HG03469 (cell line): ENCODE measurements around the gene ZNF469.

Experiments used
- ATAC-seq: cut with Tn5 transposase; IDR thresholded peaks from one replicate; pipeline ENCODE4 v1.9.1; 2021; ENCODE audit warnings: mild to moderate bottlenecking, moderate library complexity, moderate number of reproducible peaks; ENCODE audit not compliant: unreplicated experiment

ZNF469 gene

GRCh38 chr16:88376835-88377726 is 5.7 kb upstream of the ZNF469 start:
- no peak for ATAC-seq

- ATAC-seq: no peak
Observed at GRCh38 chr16:88377961-88378360, 4.8 kb upstream of the ZNF469 start.

- no peak for ATAC-seq
Observed at GRCh38 chr16:88378401-88378800, 4.4 kb upstream of the ZNF469 start.

- ATAC-seq: no peak
Observed at GRCh38 chr16:88378836-88379693, 3.7 kb upstream of the ZNF469 start.

GRCh38 chr16:88379694-88380040 is 3.1 kb upstream of the ZNF469 start:
- no peak for ATAC-seq

- no peak for ATAC-seq
Observed at GRCh38 chr16:88380099-88380498, 2.7 kb upstream of the ZNF469 start.

GRCh38 chr16:88380619-88381018 is 2.1 kb upstream of the ZNF469 start:
- no peak for ATAC-seq

GRCh38 chr16:88381820-88382451 is 823 bp upstream of the ZNF469 start:
- ATAC-seq: no peak

- ATAC-seq: no peak
Observed at GRCh38 chr16:88383401-88384221, 852 bp downstream of the ZNF469 start.

- no peak for ATAC-seq
Observed at GRCh38 chr16:88384222-88385111, 1.7 kb downstream of the ZNF469 start.

- no peak for ATAC-seq
Observed at GRCh38 chr16:88385112-88385594, 2.4 kb downstream of the ZNF469 start.

- ATAC-seq: no peak
Observed at GRCh38 chr16:88385831-88386815, 3.4 kb downstream of the ZNF469 start.

GRCh38 chr16:88387180-88387765 is 4.5 kb downstream of the ZNF469 start:
- ATAC-seq: no peak

- ATAC-seq: no peak
Observed at GRCh38 chr16:88387941-88388627, 5.3 kb downstream of the ZNF469 start.

GRCh38 chr16:88389191-88389590 is 6.4 kb downstream of the ZNF469 start:
- ATAC-seq: no peak

- ATAC-seq: no peak
Observed at GRCh38 chr16:88389621-88390160, 6.9 kb downstream of the ZNF469 start.

GRCh38 chr16:88390265-88390664 is 7.5 kb downstream of the ZNF469 start:
- no peak for ATAC-seq
